AG04449 (cell line): Measurements from ENCODE around the gene DPP3.

Experiments
- CTCF ChIA-PET: fragments of 350-600 bp; formaldehyde crosslinking; extraction: SDS; loops from one replicate; lab custom pipeline; 2021; ENCODE audit warnings: antibody characterized with exemption; lab: Yijun Ruan, JAX
- POLR2A ChIA-PET: fragments of 400-600, 350-600 bp; formaldehyde crosslinking; extraction: SDS; loops from one replicate; lab custom pipeline; 2020; ENCODE audit warnings: antibody characterized with exemption, inconsistent platforms; lab: Yijun Ruan, JAX
- DNase-seq: peaks from one replicate; pipeline ENCODE4 v3.0.0-alpha.2; 2010; ENCODE audit warnings: low read depth, low spot score
- H3K4me3 ChIP-seq: 2 replicates; pipeline ENCODE4 v1.5.1; 2011; ENCODE audit warnings: low read depth, mild to moderate bottlenecking, control low read depth, low read length
- TF ChIP-seq, protein P1 (sequence below): IDR thresholded peaks from one replicate; pipeline ENCODE4 v1.5.1; 2011; ENCODE audit warnings: mild to moderate bottlenecking, moderate library complexity, low read length, control low read depth, inconsistent platforms; ENCODE audit not compliant: insufficient read depth; ENCODE audit errors: missing control alignments

The DPP3 gene

GRCh38 chr11:66523611-66524010 is 43.4 kb downstream of the DPP3 start:
- TF ChIP-seq, protein P1, sequence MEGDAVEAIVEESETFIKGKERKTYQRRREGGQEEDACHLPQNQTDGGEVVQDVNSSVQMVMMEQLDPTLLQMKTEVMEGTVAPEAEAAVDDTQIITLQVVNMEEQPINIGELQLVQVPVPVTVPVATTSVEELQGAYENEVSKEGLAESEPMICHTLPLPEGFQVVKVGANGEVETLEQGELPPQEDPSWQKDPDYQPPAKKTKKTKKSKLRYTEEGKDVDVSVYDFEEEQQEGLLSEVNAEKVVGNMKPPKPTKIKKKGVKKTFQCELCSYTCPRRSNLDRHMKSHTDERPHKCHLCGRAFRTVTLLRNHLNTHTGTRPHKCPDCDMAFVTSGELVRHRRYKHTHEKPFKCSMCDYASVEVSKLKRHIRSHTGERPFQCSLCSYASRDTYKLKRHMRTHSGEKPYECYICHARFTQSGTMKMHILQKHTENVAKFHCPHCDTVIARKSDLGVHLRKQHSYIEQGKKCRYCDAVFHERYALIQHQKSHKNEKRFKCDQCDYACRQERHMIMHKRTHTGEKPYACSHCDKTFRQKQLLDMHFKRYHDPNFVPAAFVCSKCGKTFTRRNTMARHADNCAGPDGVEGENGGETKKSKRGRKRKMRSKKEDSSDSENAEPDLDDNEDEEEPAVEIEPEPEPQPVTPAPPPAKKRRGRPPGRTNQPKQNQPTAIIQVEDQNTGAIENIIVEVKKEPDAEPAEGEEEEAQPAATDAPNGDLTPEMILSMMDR: no peak
- no peak overlapping the region for H3K4me3 ChIP-seq
- ChIA-PET CTCF (no interaction called here), POLR2A (no interaction called here)
- DNase-seq: no peak

- TF ChIP-seq, protein P1: no peak
- H3K4me3 ChIP-seq: no peak overlapping the region
- ChIA-PET POLR2A (no interaction called here), CTCF (no interaction called here)
- DNase-seq: no peak
Observed at GRCh38 chr11:66524304-66525040, 44.2 kb downstream of the DPP3 start.

- ChIA-PET CTCF (no interaction called here), POLR2A (no interaction called here)
- TF ChIP-seq, protein P1: no peak
- DNase-seq: no peak
- H3K4me3 ChIP-seq: no peak overlapping the region
Observed at GRCh38 chr11:66529069-66529468, 48.8 kb downstream of the DPP3 start.

GRCh38 chr11:66529655-66530054 is 49.4 kb downstream of the DPP3 start:
- TF ChIP-seq, protein P1: no peak
- DNase-seq: no peak
- H3K4me3 ChIP-seq: no peak overlapping the region
- ChIA-PET POLR2A (interaction anchor here (0.9 kb wide), 1 partner anchor 16 kb away, joined by 4 read pairs; the partner anchor contains the start of gene ZDHHC24), CTCF (interaction anchor here (0.9 to 1.2 kb wide), 2 partner anchors 13 to 14 kb away, joined by 3 read pairs; no protein-coding TSS in a partner anchor)

- ChIA-PET POLR2A (no interaction called here), CTCF (interaction anchor here (1.2 kb wide), 1 partner anchor 12 kb away, joined by 3 read pairs; no protein-coding TSS in a partner anchor)
- TF ChIP-seq, protein P1: no peak
- no peak for DNase-seq
- no peak overlapping the region for H3K4me3 ChIP-seq
Observed at GRCh38 chr11:66530927-66531709, 50.9 kb downstream of the DPP3 start.

DNA sequence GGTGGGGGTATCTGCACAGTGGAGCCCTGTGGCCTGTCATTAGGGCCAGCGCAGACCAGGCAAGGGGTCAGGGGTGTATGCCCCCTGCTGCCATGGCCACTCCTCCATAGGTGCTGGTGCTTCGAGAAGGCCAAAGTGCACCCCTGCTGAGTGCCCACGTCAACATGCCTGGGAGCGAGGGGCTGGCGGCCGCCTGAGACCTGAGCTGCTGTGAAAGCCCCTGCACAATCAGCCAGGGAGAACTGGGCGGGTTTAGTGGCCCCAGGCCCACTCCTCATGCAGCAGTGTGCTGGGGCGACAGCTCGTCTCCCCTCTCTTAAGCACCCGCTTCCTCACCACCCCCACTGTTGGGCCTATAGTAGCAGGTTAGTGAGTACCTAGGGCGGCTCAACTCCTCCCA is 51.6 kb downstream of the DPP3 start:
- no peak overlapping the region for H3K4me3 ChIP-seq
- TF ChIP-seq, protein P1: no peak
- CTCF ChIA-PET: no interaction called here
- POLR2A ChIA-PET: no interaction called here
- no peak for DNase-seq
